ENCODE measurements around the gene SPCS3.

Gene SPCS3

GRCh38 chr4:176307666-176307930 lies 12.2 kb upstream of the SPCS3 start:
- Histone ChIP-seq H3K36me3 (replicated peaks in 1 of 2; ENCODE audit: control insufficient read depth in 2 of 2, insufficient read depth in 2 of 2, low read length in 2 of 2) (no peaks in the 10 kb centered on the region), H2BK5ac (ENCODE audit: low read length) (no peak overlapping the region), H2BK15ac (ENCODE audit: low read length) (no peak overlapping the region), H3K79me1 (ENCODE audit: low read depth, low read length) (no peaks in the 10 kb centered on the region), H3K4me1 (ENCODE audit: control insufficient read depth in 2 of 2, insufficient read depth in 1 of 2, low read depth in 1 of 2, low read length in 2 of 2) (no peaks in the 10 kb centered on the region), H3K27me3 (ENCODE audit: control insufficient read depth in 3 of 3, insufficient read depth in 3 of 3, low read depth in 1 of 3, low read length in 3 of 3) (no peaks in the 10 kb centered on the region), H4K8ac (ENCODE audit: low read depth, low read length) (no peak overlapping the region), H3K4ac (ENCODE audit: low read length) (no peak overlapping the region), H3K18ac (ENCODE audit: low read length) (no peak overlapping the region), H2AK5ac (ENCODE audit: low read depth, low read length) (no peak overlapping the region), H4K91ac (ENCODE audit: low read depth, low read length, poor library complexity) (no peak overlapping the region), H2AFZ (ENCODE audit: low read length) (no peak overlapping the region), H2BK120ac (ENCODE audit: low read depth, low read length) (no peak overlapping the region), H3K23ac (ENCODE audit: low read depth, low read length, poor library complexity) (no peak overlapping the region), H3K9ac (ENCODE audit: low read depth, low read length, poor library complexity) (no peak overlapping the region), H2BK12ac (ENCODE audit: low read length) (no peak overlapping the region), H3K9me3 (replicated peaks in 1 of 2; ENCODE audit: control insufficient read depth in 2 of 2, insufficient read depth in 1 of 2, low read depth in 1 of 2, low read length in 2 of 2) (no peaks in the 10 kb centered on the region), H3K27ac (replicated peaks; ENCODE audit: low read length) (no peak overlapping the region), H3K14ac (ENCODE audit: low read length) (no peak overlapping the region), H3K4me3 (ENCODE audit: low read length in 2 of 2) (no peak overlapping the region), H3K4me2 (ENCODE audit: insufficient read depth, low read length, poor library complexity, severe bottlenecking) (no peak overlapping the region)
- WGBS, 2 donors (ENCODE audit: extremely low coverage in 2 of 2, insufficient read length in 2 of 2, insufficient replicate concordance in 1 of 2): no CpG with 5 or more reads among the region's 6 CpGs
- no peak for DNase-seq (ENCODE audit: low spot score)

GRCh38 chr4:176308441-176308840 lies 11.3 kb upstream of the SPCS3 start:
- H3K4me2 ChIP-seq (ENCODE audit: insufficient read depth, low read length, poor library complexity, severe bottlenecking): no peak overlapping the region
- H3K9ac ChIP-seq (ENCODE audit: low read depth, low read length, poor library complexity): no peak overlapping the region
- no peak overlapping the region for H3K14ac ChIP-seq (ENCODE audit: low read length)
- no peak overlapping the region for H2BK12ac ChIP-seq (ENCODE audit: low read length)
- no peak overlapping the region for H3K18ac ChIP-seq (ENCODE audit: low read length)
- no peaks in the 10 kb centered on the region for H3K79me1 ChIP-seq (ENCODE audit: low read depth, low read length)
- H2BK5ac ChIP-seq (ENCODE audit: low read length): no peak overlapping the region
- no peak overlapping the region for H3K23ac ChIP-seq (ENCODE audit: low read depth, low read length, poor library complexity)
- H2AK5ac ChIP-seq (ENCODE audit: low read depth, low read length): no peak overlapping the region
- DNase-seq (ENCODE audit: low spot score): no peak
- no peak overlapping the region for H2BK15ac ChIP-seq (ENCODE audit: low read length)
- no peak overlapping the region for H2BK120ac ChIP-seq (ENCODE audit: low read depth, low read length)
- H2AFZ ChIP-seq (ENCODE audit: low read length): peak overlapping the region; percentile 19
- H3K27me3 ChIP-seq (ENCODE audit: control insufficient read depth in 3 of 3, insufficient read depth in 3 of 3, low read depth in 1 of 3, low read length in 3 of 3): no peaks in the 10 kb centered on the region
- no peak overlapping the region for H3K27ac ChIP-seq (replicated peaks; ENCODE audit: low read length)
- no peaks in the 10 kb centered on the region for H3K9me3 ChIP-seq (replicated peaks in 1 of 2; ENCODE audit: control insufficient read depth in 2 of 2, insufficient read depth in 1 of 2, low read depth in 1 of 2, low read length in 2 of 2)
- no peak overlapping the region for H4K8ac ChIP-seq (ENCODE audit: low read depth, low read length)
- no peak overlapping the region for H3K4ac ChIP-seq (ENCODE audit: low read length)
- H4K91ac ChIP-seq (ENCODE audit: low read depth, low read length, poor library complexity): no peak overlapping the region
- H3K4me3 ChIP-seq (ENCODE audit: low read length in 2 of 2): no peak overlapping the region
- no peaks in the 10 kb centered on the region for H3K36me3 ChIP-seq (replicated peaks in 1 of 2; ENCODE audit: control insufficient read depth in 2 of 2, insufficient read depth in 2 of 2, low read length in 2 of 2)
- H3K4me1 ChIP-seq (ENCODE audit: control insufficient read depth in 2 of 2, insufficient read depth in 1 of 2, low read depth in 1 of 2, low read length in 2 of 2): peaks cover 0 to 7% of the 10 kb centered on the region in 2 donors
- no CpG with 5 or more reads among the region's 3 CpGs for WGBS, 2 donors (ENCODE audit: extremely low coverage in 2 of 2, insufficient read length in 2 of 2, insufficient replicate concordance in 1 of 2)

GRCh38 chr4:176309046-176309445 lies 10.7 kb upstream of the SPCS3 start:
- Histone ChIP-seq H3K18ac (ENCODE audit: low read length) (no peak overlapping the region), H2AK5ac (ENCODE audit: low read depth, low read length) (no peak overlapping the region), H3K4me3 (ENCODE audit: low read length in 2 of 2) (no peak overlapping the region), H3K27ac (replicated peaks; ENCODE audit: low read length) (no peak overlapping the region), H3K4me2 (ENCODE audit: insufficient read depth, low read length, poor library complexity, severe bottlenecking) (no peak overlapping the region), H3K27me3 (ENCODE audit: control insufficient read depth in 3 of 3, insufficient read depth in 3 of 3, low read depth in 1 of 3, low read length in 3 of 3) (no peaks in the 10 kb centered on the region), H3K9ac (ENCODE audit: low read depth, low read length, poor library complexity) (no peak overlapping the region), H3K23ac (ENCODE audit: low read depth, low read length, poor library complexity) (no peak overlapping the region), H3K36me3 (replicated peaks in 1 of 2; ENCODE audit: control insufficient read depth in 2 of 2, insufficient read depth in 2 of 2, low read length in 2 of 2) (no peaks in the 10 kb centered on the region), H3K9me3 (replicated peaks in 1 of 2; ENCODE audit: control insufficient read depth in 2 of 2, insufficient read depth in 1 of 2, low read depth in 1 of 2, low read length in 2 of 2) (no peaks in the 10 kb centered on the region), H2BK120ac (ENCODE audit: low read depth, low read length) (no peak overlapping the region), H2BK5ac (ENCODE audit: low read length) (no peak overlapping the region), H3K79me1 (ENCODE audit: low read depth, low read length) (no peaks in the 10 kb centered on the region), H3K4me1 (ENCODE audit: control insufficient read depth in 2 of 2, insufficient read depth in 1 of 2, low read depth in 1 of 2, low read length in 2 of 2) (peaks cover 2 to 13% of the 10 kb centered on the region in 2 donors), H4K8ac (ENCODE audit: low read depth, low read length) (no peak overlapping the region), H4K91ac (ENCODE audit: low read depth, low read length, poor library complexity) (no peak overlapping the region), H2BK15ac (ENCODE audit: low read length) (no peak overlapping the region), H2AFZ (ENCODE audit: low read length) (no peak overlapping the region), H3K14ac (ENCODE audit: low read length) (no peak overlapping the region), H3K4ac (ENCODE audit: low read length) (no peak overlapping the region), H2BK12ac (ENCODE audit: low read length) (no peak overlapping the region)
- no peak for DNase-seq (ENCODE audit: low spot score)
- WGBS, 2 donors (ENCODE audit: extremely low coverage in 2 of 2, insufficient read length in 2 of 2, insufficient replicate concordance in 1 of 2): no CpG with 5 or more reads among the region's 2 CpGs

- Histone ChIP-seq H3K36me3 (replicated peaks in 1 of 2; ENCODE audit: control insufficient read depth in 2 of 2, insufficient read depth in 2 of 2, low read length in 2 of 2) (no peaks in the 10 kb centered on the region), H2BK15ac (ENCODE audit: low read length) (no peak overlapping the region), H4K91ac (ENCODE audit: low read depth, low read length, poor library complexity) (no peak overlapping the region), H3K9me3 (replicated peaks in 1 of 2; ENCODE audit: control insufficient read depth in 2 of 2, insufficient read depth in 1 of 2, low read depth in 1 of 2, low read length in 2 of 2) (no peaks in the 10 kb centered on the region), H3K79me1 (ENCODE audit: low read depth, low read length) (no peaks in the 10 kb centered on the region), H3K4ac (ENCODE audit: low read length) (no peak overlapping the region), H4K8ac (ENCODE audit: low read depth, low read length) (no peak overlapping the region), H3K23ac (ENCODE audit: low read depth, low read length, poor library complexity) (no peak overlapping the region), H2AFZ (ENCODE audit: low read length) (no peak overlapping the region), H3K4me1 (ENCODE audit: control insufficient read depth in 2 of 2, insufficient read depth in 1 of 2, low read depth in 1 of 2, low read length in 2 of 2) (peaks cover 6 to 19% of the 10 kb centered on the region in 2 donors), H3K14ac (ENCODE audit: low read length) (no peak overlapping the region), H3K4me2 (ENCODE audit: insufficient read depth, low read length, poor library complexity, severe bottlenecking) (no peak overlapping the region), H3K27ac (replicated peaks; ENCODE audit: low read length) (no peak overlapping the region), H3K9ac (ENCODE audit: low read depth, low read length, poor library complexity) (peak overlapping the region; percentile 30), H3K27me3 (ENCODE audit: control insufficient read depth in 3 of 3, insufficient read depth in 3 of 3, low read depth in 1 of 3, low read length in 3 of 3) (no peaks in the 10 kb centered on the region), H3K4me3 (ENCODE audit: low read length in 2 of 2) (no peak overlapping the region), H2BK5ac (ENCODE audit: low read length) (no peak overlapping the region), H2BK12ac (ENCODE audit: low read length) (no peak overlapping the region), H2AK5ac (ENCODE audit: low read depth, low read length) (no peak overlapping the region), H2BK120ac (ENCODE audit: low read depth, low read length) (no peak overlapping the region), H3K18ac (ENCODE audit: low read length) (no peak overlapping the region)
- no peak for DNase-seq (ENCODE audit: low spot score)
Measured at GRCh38 chr4:176309772-176310171, 10.0 kb upstream of the SPCS3 start.
